ENCODE measurements around the gene CGREF1. TPM values are rescaled to one million over a fixed set of nuclear protein-coding genes. Genes with fewer than 3 reads are reported as not detected.
A peak's percentile ranks its signal among the peaks of the same experiment; 100 is the strongest.
"Not testable (repeated sequence)": the region's sequence is repeated elsewhere in the genome, so short reads cannot be mapped to it uniquely, and the experiment has no call there.

The CGREF1 gene
- total and polyA plus RNA-seq, 3 experiments from 2014 or later = 0.17 to 3.5 (median 2.7) TPM

- Histone ChIP-seq H3K27me3 (ENCODE audit: insufficient read depth, low read length, poor library complexity, severe bottlenecking) (peaks cover 11% of the 10 kb centered on the region), H3K4me3 (ENCODE audit: low read length) (no peak overlapping the region), H3K4me1 (ENCODE audit: insufficient read depth, low read length) (peaks cover 7% of the 10 kb centered on the region), H3K36me3 (ENCODE audit: insufficient read depth, low read length) (no peaks in the 10 kb centered on the region), H3K9me3 (ENCODE audit: low read length) (no peaks in the 10 kb centered on the region), H3K27ac (ENCODE audit: low read depth, low read length) (no peak overlapping the region)
- ChIA-PET POLR2A (no interaction called here), CTCF (no interaction called here)
- no peak for DNase-seq
- H3K9me3 Mint-ChIP-seq = no peaks in the 10 kb centered on the region
- peaks cover 21 to 34% of the 10 kb centered on the region in 2 donors for H3K27me3 Mint-ChIP-seq
- no peak overlapping the region for H3K27ac Mint-ChIP-seq
- peaks cover 12 to 14% (median 14%) of the 10 kb centered on the region in 3 donors for H3K4me1 Mint-ChIP-seq
- no peaks in the 10 kb centered on the region for H3K36me3 Mint-ChIP-seq
- peak overlapping the region in 5 of 7 donors; percentile 16 to 59 (median 34) for H3K4me3 Mint-ChIP-seq
Observed at GRCh38 chr2:27117995-27118524, 868 bp downstream of the CGREF1 start.

- H3K27me3 Mint-ChIP-seq = peaks cover 19 to 34% of the 10 kb centered on the region in 2 donors
- peaks cover 11% of the 10 kb centered on the region for H3K27me3 ChIP-seq (ENCODE audit: insufficient read depth, low read length, poor library complexity, severe bottlenecking)
- no peaks in the 10 kb centered on the region for H3K9me3 ChIP-seq (ENCODE audit: low read length)
- H3K36me3 Mint-ChIP-seq = no peaks in the 10 kb centered on the region
- DNase-seq = no peak
- no peaks in the 10 kb centered on the region for H3K4me1 ChIP-seq (ENCODE audit: insufficient read depth, low read length)
- H3K4me1 Mint-ChIP-seq = peaks cover 5 to 10% (median 6%) of the 10 kb centered on the region in 3 donors
- no peak overlapping the region for H3K4me3 ChIP-seq (ENCODE audit: low read length)
- H3K9me3 Mint-ChIP-seq = no peaks in the 10 kb centered on the region
- no peak overlapping the region for H3K27ac Mint-ChIP-seq
- no peak overlapping the region for H3K4me3 Mint-ChIP-seq
- CTCF ChIA-PET = interaction anchor here (2.0 kb wide), 1 partner anchor 8 kb away, joined by 6 read pairs; the partner anchor contains the start of gene ABHD1
- no peak overlapping the region for H3K27ac ChIP-seq (ENCODE audit: low read depth, low read length)
- no peaks in the 10 kb centered on the region for H3K36me3 ChIP-seq (ENCODE audit: insufficient read depth, low read length)
- POLR2A ChIA-PET = interaction anchor here (0.6 kb wide), 1 partner anchor 199 kb away, joined by 4 read pairs; no protein-coding TSS in a partner anchor
Observed at GRCh38 chr2:27115519-27115918, 3.4 kb downstream of the CGREF1 start.

- H3K27ac ChIP-seq (ENCODE audit: low read depth, low read length); H3K4me1 Mint-ChIP-seq; H3K4me1 ChIP-seq (ENCODE audit: insufficient read depth, low read length); H3K36me3 Mint-ChIP-seq; DNase-seq; H3K4me3 ChIP-seq (ENCODE audit: low read length); H3K9me3 Mint-ChIP-seq; H3K4me3 Mint-ChIP-seq; H3K36me3 ChIP-seq (ENCODE audit: insufficient read depth, low read length); H3K27ac Mint-ChIP-seq; H3K9me3 ChIP-seq (ENCODE audit: low read length); POLR2A ChIA-PET; H3K27me3 ChIP-seq (ENCODE audit: insufficient read depth, low read length, poor library complexity, severe bottlenecking): not testable (repeated sequence)
- CTCF ChIA-PET = interaction anchor here (1.0 kb wide), 1 partner anchor 150 kb away, joined by 3 read pairs; no protein-coding TSS in a partner anchor
- peaks cover 11 to 17% of the 10 kb centered on the region in 2 donors for H3K27me3 Mint-ChIP-seq
Observed at GRCh38 chr2:27111392-27112078, 7.4 kb downstream of the CGREF1 start.

- H3K27me3 Mint-ChIP-seq = peaks cover 11 to 24% of the 10 kb centered on the region in 2 donors
- H3K9me3 ChIP-seq (ENCODE audit: low read length); H3K36me3 ChIP-seq (ENCODE audit: insufficient read depth, low read length); H3K27me3 ChIP-seq (ENCODE audit: insufficient read depth, low read length, poor library complexity, severe bottlenecking); H3K27ac Mint-ChIP-seq; H3K4me1 Mint-ChIP-seq; H3K4me1 ChIP-seq (ENCODE audit: insufficient read depth, low read length); CTCF ChIA-PET; H3K36me3 Mint-ChIP-seq; H3K4me3 ChIP-seq (ENCODE audit: low read length); H3K9me3 Mint-ChIP-seq; H3K4me3 Mint-ChIP-seq; DNase-seq; H3K27ac ChIP-seq (ENCODE audit: low read depth, low read length); POLR2A ChIA-PET: not testable (repeated sequence)
Observed at GRCh38 chr2:27110603-27111352, 8.2 kb downstream of the CGREF1 start.

GRCh38 chr2:27109083-27109482 is 9.8 kb downstream of the CGREF1 start:
- ChIA-PET CTCF (interaction anchor here (1.2 kb wide), 2 partner anchors 9 to 171 kb away, joined by 3 to 4 read pairs; no protein-coding TSS in a partner anchor), POLR2A (interaction anchor here (0.7 kb wide), 1 partner anchor 77 kb away, joined by 3 read pairs; no protein-coding TSS in a partner anchor)
- DNase-seq = no peak
- Mint-ChIP-seq H3K4me1 (no peaks in the 10 kb centered on the region), H3K9me3 (no peaks in the 10 kb centered on the region), H3K27ac (no peak overlapping the region), H3K27me3 (peaks cover 12 to 29% of the 10 kb centered on the region in 2 donors), H3K4me3 (no peak overlapping the region), H3K36me3 (no peaks in the 10 kb centered on the region)
- H3K4me1 ChIP-seq (ENCODE audit: insufficient read depth, low read length) = no peaks in the 10 kb centered on the region
- no peaks in the 10 kb centered on the region for H3K9me3 ChIP-seq (ENCODE audit: low read length)
- no peak overlapping the region for H3K4me3 ChIP-seq (ENCODE audit: low read length)
- peaks cover 4% of the 10 kb centered on the region for H3K27me3 ChIP-seq (ENCODE audit: insufficient read depth, low read length, poor library complexity, severe bottlenecking)
- no peak overlapping the region for H3K27ac ChIP-seq (ENCODE audit: low read depth, low read length)
- no peaks in the 10 kb centered on the region for H3K36me3 ChIP-seq (ENCODE audit: insufficient read depth, low read length)

GRCh38 chr2:27108221-27108620 is 10.7 kb downstream of the CGREF1 start:
- H3K36me3 Mint-ChIP-seq = no peaks in the 10 kb centered on the region
- H3K27me3 Mint-ChIP-seq = peaks cover 10 to 32% of the 10 kb centered on the region in 2 donors
- no peak overlapping the region for H3K4me3 ChIP-seq (ENCODE audit: low read length)
- ChIA-PET POLR2A (no interaction called here), CTCF (interaction anchor here (1.2 kb wide), 2 partner anchors 8 to 172 kb away, joined by 3 to 4 read pairs; no protein-coding TSS in a partner anchor)
- no peak overlapping the region for H3K27ac ChIP-seq (ENCODE audit: low read depth, low read length)
- H3K4me1 ChIP-seq (ENCODE audit: insufficient read depth, low read length) = no peaks in the 10 kb centered on the region
- no peak for DNase-seq
- no peak overlapping the region for H3K4me3 Mint-ChIP-seq
- H3K27ac Mint-ChIP-seq = peak overlapping the region in 1 of 8 donors; percentile 41
- no peaks in the 10 kb centered on the region for H3K9me3 ChIP-seq (ENCODE audit: low read length)
- peaks cover 4% of the 10 kb centered on the region for H3K27me3 ChIP-seq (ENCODE audit: insufficient read depth, low read length, poor library complexity, severe bottlenecking)
- no peaks in the 10 kb centered on the region for H3K4me1 Mint-ChIP-seq
- H3K36me3 ChIP-seq (ENCODE audit: insufficient read depth, low read length) = no peaks in the 10 kb centered on the region
- H3K9me3 Mint-ChIP-seq = no peaks in the 10 kb centered on the region

GRCh38 chr2:27105981-27106380 is 12.9 kb downstream of the CGREF1 start:
- no peaks in the 10 kb centered on the region for H3K9me3 ChIP-seq (ENCODE audit: low read length)
- DNase-seq = no peak
- Mint-ChIP-seq H3K4me3 (no peak overlapping the region), H3K27me3 (peaks cover 10 to 32% of the 10 kb centered on the region in 2 donors), H3K27ac (no peak overlapping the region), H3K36me3 (no peaks in the 10 kb centered on the region), H3K9me3 (no peaks in the 10 kb centered on the region), H3K4me1 (no peaks in the 10 kb centered on the region)
- CTCF ChIA-PET = interaction anchor here (1.0 to 1.2 kb wide), 2 partner anchors 86 to 159 kb away, joined by 3 read pairs; no protein-coding TSS in a partner anchor
- no peak overlapping the region for H3K4me3 ChIP-seq (ENCODE audit: low read length)
- no peak overlapping the region for H3K27ac ChIP-seq (ENCODE audit: low read depth, low read length)
- H3K36me3 ChIP-seq (ENCODE audit: insufficient read depth, low read length) = no peaks in the 10 kb centered on the region
- POLR2A ChIA-PET = no interaction called here
- H3K27me3 ChIP-seq (ENCODE audit: insufficient read depth, low read length, poor library complexity, severe bottlenecking) = peaks cover 4% of the 10 kb centered on the region
- no peaks in the 10 kb centered on the region for H3K4me1 ChIP-seq (ENCODE audit: insufficient read depth, low read length)

GRCh38 chr2:27102329-27102728 is 16.6 kb downstream of the CGREF1 start:
- POLR2A ChIA-PET = no interaction called here

More at GRCh38 chr2:27102329-27102728, 16.6 kb downstream of the CGREF1 start:
- no peaks in the 10 kb centered on the region for H3K36me3 ChIP-seq (ENCODE audit: insufficient read depth, low read length)
- H3K4me1 Mint-ChIP-seq = no peaks in the 10 kb centered on the region
- H3K27ac ChIP-seq (ENCODE audit: low read depth, low read length) = no peak overlapping the region
- no peak overlapping the region for H3K4me3 Mint-ChIP-seq
- no peaks in the 10 kb centered on the region for H3K9me3 ChIP-seq (ENCODE audit: low read length)
- H3K9me3 Mint-ChIP-seq = no peaks in the 10 kb centered on the region
- H3K27ac Mint-ChIP-seq = no peak overlapping the region
- no peaks in the 10 kb centered on the region for H3K4me1 ChIP-seq (ENCODE audit: insufficient read depth, low read length)
- peaks cover 0 to 1% (median 0%) of the 10 kb centered on the region in 3 donors for H3K36me3 Mint-ChIP-seq
- H3K27me3 ChIP-seq (ENCODE audit: insufficient read depth, low read length, poor library complexity, severe bottlenecking) = peaks cover 4% of the 10 kb centered on the region
- DNase-seq = no peak
- peaks cover 6 to 26% of the 10 kb centered on the region in 2 donors for H3K27me3 Mint-ChIP-seq
- H3K4me3 ChIP-seq (ENCODE audit: low read length) = no peak overlapping the region
- CTCF ChIA-PET = interaction anchor here (1.2 to 5.6 kb wide), 4 partner anchors 14 to 201 kb away, joined by 3 to 42 read pairs (median 6); partner anchors contain the start of genes DNAJC5G and TRIM54
